GM12878 (cell line): Measurements from ENCODE around the gene ZNF544. TPM values are rescaled to one million over a fixed set of nuclear protein-coding genes. Genes with fewer than 3 reads are reported as not detected.

Source experiments
- ETV6 ChIP-seq, 2 experiments: fragments of 450-650 bp in 1 of 2; IDR thresholded peaks in 1 of 2; conservative IDR thresholded peaks in 1 of 2; 2 replicates each; pipeline ENCODE4 v1.6.1; 2014; ENCODE audit warnings: antibody characterized with exemption in 1 of 2, borderline replicate concordance in 1 of 2, low read depth in 1 of 2, mild to moderate bottlenecking in 1 of 2, moderate library complexity in 1 of 2
- FOS ChIP-seq: IDR thresholded peaks from 3 replicates; pipeline ENCODE4 v1.6.1; 2011; ENCODE audit warnings: borderline replicate concordance; ENCODE audit not compliant: insufficient read length; ENCODE audit errors: extremely low read depth
- HDGF ChIP-seq: fragments of 450-650 bp; IDR thresholded peaks from 2 replicates; pipeline ENCODE4 v1.6.1; 2016; ENCODE audit warnings: antibody characterized with exemption
- MYB ChIP-seq: fragments of 150-350 bp; IDR thresholded peaks from 2 replicates; pipeline ENCODE4 v1.6.1; 2014; ENCODE audit warnings: mild to moderate bottlenecking, low read depth, low read length, borderline replicate concordance
- POU2F2 ChIP-seq: IDR thresholded peaks from 3 replicates; pipeline ENCODE4 v1.6.1; 2011; ENCODE audit warnings: low read depth, mild to moderate bottlenecking, low read length, borderline replicate concordance
- RCOR1 ChIP-seq: conservative IDR thresholded peaks from 2 replicates; pipeline ENCODE4 v1.6.1; 2012; ENCODE audit warnings: low read depth, low read length, improper control_type of control experiment
- YY1 ChIP-seq: IDR thresholded peaks from 2 replicates; pipeline ENCODE4 v1.6.1; 2011; ENCODE audit warnings: low read depth, mild to moderate bottlenecking, low read length
- ZNF24 ChIP-seq: fragments of 450-650 bp; IDR thresholded peaks from 2 replicates; pipeline ENCODE4 v1.6.1; 2017; ENCODE audit warnings: antibody characterized with exemption, mild to moderate bottlenecking
- ZNF384 ChIP-seq: IDR thresholded peaks from 2 replicates; pipeline ENCODE4 v1.6.1; 2012; ENCODE audit warnings: low read depth, mild to moderate bottlenecking, low read length, improper control_type of control experiment, borderline replicate concordance
- polyA plus RNA-seq, 11 experiments: library from polyadenylated mRNA; depleted of rRNA in 4 of 11; unstranded in 6 of 11; stranded (reverse) in 5 of 11; fragments of >200 nt; fragmentation: Nextera tagmentation in 4 of 11; fragmentation: Illumina TruSeq in 1 of 11; extraction: Ambion mirVana in 4 of 11; extraction: Trizol in 1 of 11; gene quantifications; 1 replicate in 1 of 11; 2 replicates in 10 of 11; pipeline versions ENCODE4 v1.2.1 to v1.2.3, GENCODE V29; 2011 to 2016; ENCODE audit warnings: inconsistent platforms in 2 of 11, missing spikeins in 2 of 11, low read depth in 1 of 11
- total RNA-seq, 4 experiments: library from RNA; depleted of rRNA in 3 of 4; stranded (reverse); fragments of >200 nt in 3 of 4; fragmentation: Illumina TruSeq in 1 of 4; extraction: Trizol in 1 of 4; gene quantifications; 2 replicates each; pipeline versions ENCODE4 v1.2.1 to v1.2.3, GENCODE V29; 2013 to 2021
- TF ChIP-seq, protein P1 (sequence below): fragments of 450-650 bp; IDR thresholded peaks from 2 replicates; pipeline ENCODE4 v1.6.1; 2016; ENCODE audit warnings: mild to moderate bottlenecking
- TF ChIP-seq, protein P2 (sequence below): fragments of 450-650 bp; IDR thresholded peaks from 2 replicates; pipeline ENCODE4 v1.6.1; 2016; ENCODE audit warnings: mild to moderate bottlenecking, moderate library complexity, borderline replicate concordance
- TF ChIP-seq, protein P3 (sequence below): fragments of 450-650 bp; IDR thresholded peaks from 2 replicates; pipeline ENCODE4 v1.6.1; 2017; ENCODE audit warnings: mild to moderate bottlenecking, moderate library complexity
- TF ChIP-seq, protein P4 (sequence below): IDR thresholded peaks from 2 replicates; pipeline ENCODE4 v1.6.1; 2012; ENCODE audit warnings: low read depth, low read length, improper control_type of control experiment
- TF ChIP-seq, protein P5 (sequence below): fragments of 450-650 bp; IDR thresholded peaks from 2 replicates; pipeline ENCODE4 v1.6.1; 2014; ENCODE audit warnings: mild to moderate bottlenecking
- TF ChIP-seq, protein P6 (sequence below): IDR thresholded peaks from 2 replicates; pipeline ENCODE4 v1.6.1; 2011; ENCODE audit warnings: borderline replicate concordance, low read depth, mild to moderate bottlenecking, moderate library complexity, mixed read lengths, low read length; ENCODE audit not compliant: insufficient read depth; ENCODE audit errors: extremely low read length

Gene ZNF544
- total and polyA plus RNA-seq, 10 of the 15 experiments (the other 5 are each of a cell fraction or from before 2014, with no cell fraction given), result 27.3 to 70.1 (median 42.6) TPM

DNA sequence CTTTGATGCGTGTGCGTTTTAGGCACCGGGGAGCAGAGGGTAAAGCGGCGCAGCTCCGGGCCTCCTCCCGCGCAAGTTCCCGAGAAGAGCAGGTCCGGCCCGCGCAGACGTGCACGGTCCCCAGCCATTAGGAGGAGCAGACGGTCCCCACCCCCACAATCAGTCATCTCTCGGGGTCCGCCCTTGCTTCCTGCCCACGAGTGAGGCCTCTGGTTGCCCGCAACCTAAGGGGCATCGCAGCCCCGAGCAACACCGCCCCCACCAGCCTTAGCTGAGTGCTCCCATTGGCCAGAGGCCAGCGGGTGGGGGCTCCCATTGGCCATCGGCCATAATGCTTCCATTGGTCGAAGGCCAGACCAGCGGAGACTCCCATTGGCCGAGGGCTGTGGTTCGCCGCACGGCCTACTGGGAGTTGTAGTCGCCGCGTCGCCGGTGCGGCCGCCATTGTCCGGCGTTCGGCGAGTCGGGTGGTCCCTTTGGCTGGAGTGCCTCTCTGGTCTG is 49.9 kb downstream of the ZNF544 start, which contains the start of gene ZNF8 (continued):
- TF ChIP-seq HDGF (peak; percentile 95), FOS (peak; percentile 94), MYB (no peak), ZNF24 (no peak), RCOR1 (peak; percentile 64; the same call in 1 of the 2 replicates), ETV6 (conservative IDR thresholded peaks at IDR 0.05 in 1 of 2, IDR thresholded peaks at IDR 0.05 in 1 of 2; ENCODE audit: borderline replicate concordance in 1 of 2, low read depth in 1 of 2) (no peak), POU2F2 (peak; percentile 48; the same call in 1 of the 3 replicates), YY1 (peak; percentile 98), ZNF384 (no peak)
- TF ChIP-seq, protein P1, sequence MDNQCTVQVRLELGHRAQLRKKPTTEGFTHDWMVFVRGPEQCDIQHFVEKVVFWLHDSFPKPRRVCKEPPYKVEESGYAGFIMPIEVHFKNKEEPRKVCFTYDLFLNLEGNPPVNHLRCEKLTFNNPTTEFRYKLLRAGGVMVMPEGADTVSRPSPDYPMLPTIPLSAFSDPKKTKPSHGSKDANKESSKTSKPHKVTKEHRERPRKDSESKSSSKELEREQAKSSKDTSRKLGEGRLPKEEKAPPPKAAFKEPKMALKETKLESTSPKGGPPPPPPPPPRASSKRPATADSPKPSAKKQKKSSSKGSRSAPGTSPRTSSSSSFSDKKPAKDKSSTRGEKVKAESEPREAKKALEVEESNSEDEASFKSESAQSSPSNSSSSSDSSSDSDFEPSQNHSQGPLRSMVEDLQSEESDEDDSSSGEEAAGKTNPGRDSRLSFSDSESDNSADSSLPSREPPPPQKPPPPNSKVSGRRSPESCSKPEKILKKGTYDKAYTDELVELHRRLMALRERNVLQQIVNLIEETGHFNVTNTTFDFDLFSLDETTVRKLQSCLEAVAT, result 0 out of 2 replicates have a peak, but pooled peaks have one; percentile 41
- TF ChIP-seq, protein P2, sequence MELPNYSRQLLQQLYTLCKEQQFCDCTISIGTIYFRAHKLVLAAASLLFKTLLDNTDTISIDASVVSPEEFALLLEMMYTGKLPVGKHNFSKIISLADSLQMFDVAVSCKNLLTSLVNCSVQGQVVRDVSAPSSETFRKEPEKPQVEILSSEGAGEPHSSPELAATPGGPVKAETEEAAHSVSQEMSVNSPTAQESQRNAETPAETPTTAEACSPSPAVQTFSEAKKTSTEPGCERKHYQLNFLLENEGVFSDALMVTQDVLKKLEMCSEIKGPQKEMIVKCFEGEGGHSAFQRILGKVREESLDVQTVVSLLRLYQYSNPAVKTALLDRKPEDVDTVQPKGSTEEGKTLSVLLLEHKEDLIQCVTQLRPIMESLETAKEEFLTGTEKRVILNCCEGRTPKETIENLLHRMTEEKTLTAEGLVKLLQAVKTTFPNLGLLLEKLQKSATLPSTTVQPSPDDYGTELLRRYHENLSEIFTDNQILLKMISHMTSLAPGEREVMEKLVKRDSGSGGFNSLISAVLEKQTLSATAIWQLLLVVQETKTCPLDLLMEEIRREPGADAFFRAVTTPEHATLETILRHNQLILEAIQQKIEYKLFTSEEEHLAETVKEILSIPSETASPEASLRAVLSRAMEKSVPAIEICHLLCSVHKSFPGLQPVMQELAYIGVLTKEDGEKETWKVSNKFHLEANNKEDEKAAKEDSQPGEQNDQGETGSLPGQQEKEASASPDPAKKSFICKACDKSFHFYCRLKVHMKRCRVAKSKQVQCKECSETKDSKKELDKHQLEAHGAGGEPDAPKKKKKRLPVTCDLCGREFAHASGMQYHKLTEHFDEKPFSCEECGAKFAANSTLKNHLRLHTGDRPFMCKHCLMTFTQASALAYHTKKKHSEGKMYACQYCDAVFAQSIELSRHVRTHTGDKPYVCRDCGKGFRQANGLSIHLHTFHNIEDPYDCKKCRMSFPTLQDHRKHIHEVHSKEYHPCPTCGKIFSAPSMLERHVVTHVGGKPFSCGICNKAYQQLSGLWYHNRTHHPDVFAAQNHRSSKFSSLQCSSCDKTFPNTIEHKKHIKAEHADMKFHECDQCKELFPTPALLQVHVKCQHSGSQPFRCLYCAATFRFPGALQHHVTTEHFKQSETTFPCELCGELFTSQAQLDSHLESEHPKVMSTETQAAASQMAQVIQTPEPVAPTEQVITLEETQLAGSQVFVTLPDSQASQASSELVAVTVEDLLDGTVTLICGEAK, result peak; percentile 57; the same call in 1 of the 2 replicates
- TF ChIP-seq, protein P3, sequence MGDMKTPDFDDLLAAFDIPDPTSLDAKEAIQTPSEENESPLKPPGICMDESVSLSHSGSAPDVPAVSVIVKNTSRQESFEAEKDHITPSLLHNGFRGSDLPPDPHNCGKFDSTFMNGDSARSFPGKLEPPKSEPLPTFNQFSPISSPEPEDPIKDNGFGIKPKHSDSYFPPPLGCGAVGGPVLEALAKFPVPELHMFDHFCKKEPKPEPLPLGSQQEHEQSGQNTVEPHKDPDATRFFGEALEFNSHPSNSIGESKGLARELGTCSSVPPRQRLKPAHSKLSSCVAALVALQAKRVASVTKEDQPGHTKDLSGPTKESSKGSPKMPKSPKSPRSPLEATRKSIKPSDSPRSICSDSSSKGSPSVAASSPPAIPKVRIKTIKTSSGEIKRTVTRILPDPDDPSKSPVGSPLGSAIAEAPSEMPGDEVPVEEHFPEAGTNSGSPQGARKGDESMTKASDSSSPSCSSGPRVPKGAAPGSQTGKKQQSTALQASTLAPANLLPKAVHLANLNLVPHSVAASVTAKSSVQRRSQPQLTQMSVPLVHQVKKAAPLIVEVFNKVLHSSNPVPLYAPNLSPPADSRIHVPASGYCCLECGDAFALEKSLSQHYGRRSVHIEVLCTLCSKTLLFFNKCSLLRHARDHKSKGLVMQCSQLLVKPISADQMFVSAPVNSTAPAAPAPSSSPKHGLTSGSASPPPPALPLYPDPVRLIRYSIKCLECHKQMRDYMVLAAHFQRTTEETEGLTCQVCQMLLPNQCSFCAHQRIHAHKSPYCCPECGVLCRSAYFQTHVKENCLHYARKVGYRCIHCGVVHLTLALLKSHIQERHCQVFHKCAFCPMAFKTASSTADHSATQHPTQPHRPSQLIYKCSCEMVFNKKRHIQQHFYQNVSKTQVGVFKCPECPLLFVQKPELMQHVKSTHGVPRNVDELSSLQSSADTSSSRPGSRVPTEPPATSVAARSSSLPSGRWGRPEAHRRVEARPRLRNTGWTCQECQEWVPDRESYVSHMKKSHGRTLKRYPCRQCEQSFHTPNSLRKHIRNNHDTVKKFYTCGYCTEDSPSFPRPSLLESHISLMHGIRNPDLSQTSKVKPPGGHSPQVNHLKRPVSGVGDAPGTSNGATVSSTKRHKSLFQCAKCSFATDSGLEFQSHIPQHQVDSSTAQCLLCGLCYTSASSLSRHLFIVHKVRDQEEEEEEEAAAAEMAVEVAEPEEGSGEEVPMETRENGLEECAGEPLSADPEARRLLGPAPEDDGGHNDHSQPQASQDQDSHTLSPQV, result no peak
- TF ChIP-seq, protein P4, sequence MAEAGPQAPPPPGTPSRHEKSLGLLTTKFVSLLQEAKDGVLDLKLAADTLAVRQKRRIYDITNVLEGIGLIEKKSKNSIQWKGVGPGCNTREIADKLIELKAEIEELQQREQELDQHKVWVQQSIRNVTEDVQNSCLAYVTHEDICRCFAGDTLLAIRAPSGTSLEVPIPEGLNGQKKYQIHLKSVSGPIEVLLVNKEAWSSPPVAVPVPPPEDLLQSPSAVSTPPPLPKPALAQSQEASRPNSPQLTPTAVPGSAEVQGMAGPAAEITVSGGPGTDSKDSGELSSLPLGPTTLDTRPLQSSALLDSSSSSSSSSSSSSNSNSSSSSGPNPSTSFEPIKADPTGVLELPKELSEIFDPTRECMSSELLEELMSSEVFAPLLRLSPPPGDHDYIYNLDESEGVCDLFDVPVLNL, result no peak
- TF ChIP-seq, protein P5, sequence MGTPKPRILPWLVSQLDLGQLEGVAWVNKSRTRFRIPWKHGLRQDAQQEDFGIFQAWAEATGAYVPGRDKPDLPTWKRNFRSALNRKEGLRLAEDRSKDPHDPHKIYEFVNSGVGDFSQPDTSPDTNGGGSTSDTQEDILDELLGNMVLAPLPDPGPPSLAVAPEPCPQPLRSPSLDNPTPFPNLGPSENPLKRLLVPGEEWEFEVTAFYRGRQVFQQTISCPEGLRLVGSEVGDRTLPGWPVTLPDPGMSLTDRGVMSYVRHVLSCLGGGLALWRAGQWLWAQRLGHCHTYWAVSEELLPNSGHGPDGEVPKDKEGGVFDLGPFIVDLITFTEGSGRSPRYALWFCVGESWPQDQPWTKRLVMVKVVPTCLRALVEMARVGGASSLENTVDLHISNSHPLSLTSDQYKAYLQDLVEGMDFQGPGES, result peak; percentile 93
- TF ChIP-seq, protein P6, sequence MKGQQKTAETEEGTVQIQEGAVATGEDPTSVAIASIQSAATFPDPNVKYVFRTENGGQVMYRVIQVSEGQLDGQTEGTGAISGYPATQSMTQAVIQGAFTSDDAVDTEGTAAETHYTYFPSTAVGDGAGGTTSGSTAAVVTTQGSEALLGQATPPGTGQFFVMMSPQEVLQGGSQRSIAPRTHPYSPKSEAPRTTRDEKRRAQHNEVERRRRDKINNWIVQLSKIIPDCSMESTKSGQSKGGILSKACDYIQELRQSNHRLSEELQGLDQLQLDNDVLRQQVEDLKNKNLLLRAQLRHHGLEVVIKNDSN, result no peak
